Activated B cell treated with CpG ODN at 0.5 μM for 24 hours (primary cell): Measurements from ENCODE around the gene TMC3. TPM values are rescaled to one million over a fixed set of nuclear protein-coding genes. Genes with fewer than 3 reads are reported as not detected.
"Not testable (repeated sequence)": the region's sequence is repeated elsewhere in the genome, so short reads cannot be mapped to it uniquely, and the experiment has no call there.

ENCODE experiments used
- ATAC-seq: fragments of 200-7000 bp; cut with Tn5 transposase; one replicate; pipeline ENCODE4 v1.10.0; 2021; ENCODE audit warnings: low read depth, mild to moderate bottlenecking, moderate library complexity
- CTCF ChIA-PET: fragments of 350-600 bp; sonication (Branson Sonifier 250); formaldehyde crosslinking; loops from one replicate; lab custom pipeline; 2021; ENCODE audit warnings: antibody characterized with exemption; lab: Charles Lee
- POLR2A ChIA-PET: fragments of 350-600 bp; sonication (Branson Sonifier 250); formaldehyde crosslinking; loops from one replicate; lab custom pipeline; 2021; ENCODE audit warnings: antibody characterized with exemption; lab: Charles Lee
- DNase-seq: peaks from one replicate; pipeline ENCODE4 v3.0.0; 2022
- H3K27ac Mint-ChIP-seq: one replicate; pipeline ENCODE4 v1.8.0; 2020; ENCODE audit warnings: mixed read lengths
- H3K27me3 Mint-ChIP-seq: one replicate; pipeline ENCODE4 v1.8.0; 2021; ENCODE audit warnings: mixed read lengths
- H3K36me3 Mint-ChIP-seq: one replicate; pipeline ENCODE4 v1.8.0; 2021; ENCODE audit warnings: low read depth, mixed read lengths
- H3K4me1 Mint-ChIP-seq: one replicate; pipeline ENCODE4 v1.8.0; 2021; ENCODE audit warnings: mixed read lengths
- H3K4me3 Mint-ChIP-seq: one replicate; pipeline ENCODE4 v1.8.0; 2020; ENCODE audit warnings: mild to moderate bottlenecking, mixed read lengths
- H3K9me3 Mint-ChIP-seq: one replicate; pipeline ENCODE4 v1.8.0; 2020; ENCODE audit warnings: mixed read lengths
- intact Hi-C: fragments of 100-400 bp; cut with micrococcal nuclease; formaldehyde crosslinking; loops from one replicate; pipeline ENCODE4 v1.15.1; 2024
- total RNA-seq: library from RNA; stranded (reverse); gene quantifications from 2 replicates; pipeline ENCODE4 v1.2.3, GENCODE V29; 2022
- TF ChIP-seq, protein P1 (sequence below): fragments of 200-600 bp; IDR thresholded peaks from one replicate; pipeline ENCODE4 v1.8.0; 2022; ENCODE audit warnings: antibody characterized with exemption, mild to moderate bottlenecking

TMC3 gene
- total RNA-seq = not detected in 2 replicates

DNA sequence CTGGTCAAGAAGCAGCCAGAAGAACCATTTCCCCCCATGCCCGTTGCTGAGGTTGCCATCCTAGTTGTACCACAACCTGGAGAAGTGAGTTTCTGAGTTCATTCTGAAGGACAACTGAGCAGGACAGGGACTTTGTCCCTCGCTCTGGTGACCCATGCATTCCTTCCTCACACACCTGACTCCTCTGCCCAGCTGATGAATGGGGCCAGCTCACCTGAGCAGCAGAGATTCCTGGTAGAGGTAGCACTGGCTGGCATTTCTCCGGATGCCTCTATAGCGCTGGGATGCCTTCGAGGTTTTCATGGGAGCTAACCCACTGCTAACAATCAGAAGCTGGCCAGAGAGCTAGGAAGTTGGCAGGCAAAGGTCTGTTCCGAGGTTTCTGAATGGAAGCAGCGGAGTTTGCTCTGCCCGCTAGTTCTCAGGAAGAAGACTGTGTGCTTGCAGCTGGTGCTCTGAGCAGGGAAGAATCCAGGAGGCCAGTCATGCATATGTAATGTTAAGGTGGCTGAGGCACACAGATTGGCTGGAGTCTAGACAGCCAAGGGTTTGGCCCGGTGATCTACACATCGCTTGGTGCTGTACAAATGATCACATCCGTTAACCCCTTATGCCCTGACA is at the start of gene TMC3:
TSS of gene TMC3 (minus strand) at position 439 of the 621 bp plus-strand sequence. CDS start at position 303, 136 bp downstream.
- CTCF ChIA-PET = no interaction called here
- Mint-ChIP-seq H3K9me3 (no peaks in the 10 kb centered on the region), H3K27me3 (peaks cover 2% of the 10 kb centered on the region), H3K36me3 (no peaks in the 10 kb centered on the region), H3K4me3 (no peak within 1 kb of the TSS), H3K4me1 (no peaks in the 10 kb centered on the region), H3K27ac (no peak within 1 kb of the TSS)
- POLR2A ChIA-PET = no interaction called here
- DNase-seq (no peak), ATAC-seq (no peak)
- intact Hi-C loops = no loop called here
- TF ChIP-seq, protein P1, sequence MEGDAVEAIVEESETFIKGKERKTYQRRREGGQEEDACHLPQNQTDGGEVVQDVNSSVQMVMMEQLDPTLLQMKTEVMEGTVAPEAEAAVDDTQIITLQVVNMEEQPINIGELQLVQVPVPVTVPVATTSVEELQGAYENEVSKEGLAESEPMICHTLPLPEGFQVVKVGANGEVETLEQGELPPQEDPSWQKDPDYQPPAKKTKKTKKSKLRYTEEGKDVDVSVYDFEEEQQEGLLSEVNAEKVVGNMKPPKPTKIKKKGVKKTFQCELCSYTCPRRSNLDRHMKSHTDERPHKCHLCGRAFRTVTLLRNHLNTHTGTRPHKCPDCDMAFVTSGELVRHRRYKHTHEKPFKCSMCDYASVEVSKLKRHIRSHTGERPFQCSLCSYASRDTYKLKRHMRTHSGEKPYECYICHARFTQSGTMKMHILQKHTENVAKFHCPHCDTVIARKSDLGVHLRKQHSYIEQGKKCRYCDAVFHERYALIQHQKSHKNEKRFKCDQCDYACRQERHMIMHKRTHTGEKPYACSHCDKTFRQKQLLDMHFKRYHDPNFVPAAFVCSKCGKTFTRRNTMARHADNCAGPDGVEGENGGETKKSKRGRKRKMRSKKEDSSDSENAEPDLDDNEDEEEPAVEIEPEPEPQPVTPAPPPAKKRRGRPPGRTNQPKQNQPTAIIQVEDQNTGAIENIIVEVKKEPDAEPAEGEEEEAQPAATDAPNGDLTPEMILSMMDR = no peak

DNA sequence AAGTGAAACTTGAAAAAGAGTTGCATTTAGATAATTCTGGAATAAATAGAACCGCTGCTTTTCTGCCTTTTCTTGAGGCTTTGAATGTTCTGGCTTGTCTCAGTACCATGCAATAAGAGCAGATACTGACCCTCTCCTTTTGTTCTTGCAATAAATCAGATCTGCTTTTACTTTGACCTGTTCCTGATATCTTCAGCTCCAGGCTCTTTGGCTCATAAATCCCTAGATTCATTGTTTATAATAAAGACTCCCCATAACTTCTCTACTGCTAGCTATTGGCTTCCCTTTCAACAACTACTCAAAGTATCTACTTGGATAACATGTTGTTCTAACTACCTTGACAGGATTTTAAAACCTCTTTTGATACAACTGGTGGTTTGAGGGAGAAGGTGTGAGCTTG is 47.4 kb upstream of the TMC3 start:
- H3K27ac Mint-ChIP-seq = no peak overlapping the region
- H3K4me3 Mint-ChIP-seq = no peak overlapping the region
- H3K27me3 Mint-ChIP-seq = peaks cover 6% of the 10 kb centered on the region
- H3K4me1 Mint-ChIP-seq = no peaks in the 10 kb centered on the region
- DNase-seq (no peak), ATAC-seq (no peak)
- H3K9me3 Mint-ChIP-seq = no peaks in the 10 kb centered on the region
- no peaks in the 10 kb centered on the region for H3K36me3 Mint-ChIP-seq
- intact Hi-C loops = no loop called here
- TF ChIP-seq, protein P1 = no peak
- ChIA-PET CTCF (no interaction called here), POLR2A (no interaction called here)

DNA sequence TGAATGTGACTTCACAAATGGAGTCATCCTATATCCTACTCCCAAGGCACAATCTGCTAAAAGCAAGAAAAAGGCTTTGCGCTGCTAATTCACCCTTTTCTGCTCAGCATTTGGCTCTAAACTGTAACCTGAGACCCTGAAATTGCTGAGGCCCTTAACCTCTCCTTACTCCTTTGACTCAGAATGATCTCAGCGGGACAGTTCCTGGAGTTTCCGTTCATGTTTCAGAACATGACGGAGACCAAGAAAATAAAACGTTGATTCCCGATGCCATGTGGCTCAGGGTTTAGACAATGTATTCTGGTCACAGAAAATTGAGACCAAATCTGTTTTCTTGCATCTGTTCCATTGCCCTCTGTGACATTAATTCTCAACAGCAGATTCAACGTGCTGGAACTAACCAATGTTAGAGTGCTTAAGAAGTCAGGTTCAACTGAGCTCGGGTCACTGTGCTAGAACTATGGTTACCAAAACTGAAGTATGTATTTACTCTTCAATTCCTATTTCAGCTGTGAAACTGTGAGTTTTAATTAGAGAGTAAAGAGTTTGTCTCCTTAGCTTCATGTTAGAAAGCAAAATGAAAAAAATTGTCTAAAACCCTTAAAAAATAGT is 45.4 kb upstream of the TMC3 start:
- Mint-ChIP-seq H3K4me3 (no peak overlapping the region), H3K27ac (no peak overlapping the region), H3K27me3 (peaks cover 7% of the 10 kb centered on the region), H3K36me3 (no peaks in the 10 kb centered on the region), H3K4me1 (no peaks in the 10 kb centered on the region), H3K9me3 (no peaks in the 10 kb centered on the region)
- TF ChIP-seq, protein P1 = no peak
- ATAC-seq = no peak
- DNase-seq = no peak
- intact Hi-C loops = no loop called here
- ChIA-PET POLR2A (no interaction called here), CTCF (no interaction called here)

DNA sequence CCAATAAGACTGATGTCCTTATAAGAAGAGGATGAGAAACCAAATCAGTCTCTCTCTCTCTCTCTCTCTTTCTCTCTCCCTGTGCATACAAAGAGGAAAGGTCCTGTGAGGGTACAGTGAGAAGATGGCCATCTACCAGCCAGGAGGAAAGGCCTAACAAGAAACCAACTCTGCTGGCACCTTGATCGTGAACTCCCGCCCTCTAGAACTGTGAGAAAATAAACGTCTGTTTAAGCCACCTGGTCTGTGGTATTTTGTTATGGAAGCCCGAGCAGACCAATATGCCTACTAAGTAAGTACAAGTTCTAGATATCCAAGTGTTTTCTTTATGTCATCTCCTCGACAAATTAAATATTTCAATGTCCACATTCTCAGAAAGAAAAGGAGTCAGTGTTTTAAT is 44.9 kb upstream of the TMC3 start:
- Mint-ChIP-seq H3K4me1 (no peaks in the 10 kb centered on the region), H3K36me3 (no peaks in the 10 kb centered on the region), H3K27me3 (peaks cover 12% of the 10 kb centered on the region), H3K4me3 (no peak overlapping the region), H3K27ac (no peak overlapping the region), H3K9me3 (no peaks in the 10 kb centered on the region)
- intact Hi-C loops = no loop called here
- ChIA-PET CTCF (no interaction called here), POLR2A (no interaction called here)
- DNase-seq = no peak
- no peak for ATAC-seq
- TF ChIP-seq, protein P1 = no peak

DNA sequence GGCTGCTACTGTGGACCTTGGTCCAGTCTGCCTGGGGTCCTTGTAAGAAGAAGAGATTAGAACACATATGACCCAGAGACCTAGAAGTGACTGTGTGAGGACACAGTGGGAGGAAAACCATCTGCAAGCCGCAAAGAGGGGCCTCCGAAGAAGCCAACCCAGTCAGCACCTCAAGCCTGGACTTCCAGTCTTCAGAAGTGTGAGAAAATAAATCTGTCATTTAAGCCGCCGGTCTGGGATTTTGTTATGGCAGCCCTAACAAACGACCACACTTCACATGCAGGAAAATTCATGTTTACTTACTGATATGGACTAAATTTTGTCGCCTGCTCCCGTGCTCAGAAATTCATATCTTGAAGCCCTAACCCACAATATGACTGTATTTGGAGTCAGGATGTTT is 44.4 kb upstream of the TMC3 start:
- ATAC-seq (no peak), DNase-seq (no peak)
- TF ChIP-seq, protein P1 = no peak
- intact Hi-C loops = no loop called here
- no peaks in the 10 kb centered on the region for H3K9me3 Mint-ChIP-seq
- ChIA-PET CTCF (no interaction called here), POLR2A (no interaction called here)
- H3K36me3 Mint-ChIP-seq = no peaks in the 10 kb centered on the region
- H3K27me3 Mint-ChIP-seq = peaks cover 14% of the 10 kb centered on the region
- H3K4me3 Mint-ChIP-seq = no peak overlapping the region
- H3K4me1 Mint-ChIP-seq = no peaks in the 10 kb centered on the region
- H3K27ac Mint-ChIP-seq = no peak overlapping the region

DNA sequence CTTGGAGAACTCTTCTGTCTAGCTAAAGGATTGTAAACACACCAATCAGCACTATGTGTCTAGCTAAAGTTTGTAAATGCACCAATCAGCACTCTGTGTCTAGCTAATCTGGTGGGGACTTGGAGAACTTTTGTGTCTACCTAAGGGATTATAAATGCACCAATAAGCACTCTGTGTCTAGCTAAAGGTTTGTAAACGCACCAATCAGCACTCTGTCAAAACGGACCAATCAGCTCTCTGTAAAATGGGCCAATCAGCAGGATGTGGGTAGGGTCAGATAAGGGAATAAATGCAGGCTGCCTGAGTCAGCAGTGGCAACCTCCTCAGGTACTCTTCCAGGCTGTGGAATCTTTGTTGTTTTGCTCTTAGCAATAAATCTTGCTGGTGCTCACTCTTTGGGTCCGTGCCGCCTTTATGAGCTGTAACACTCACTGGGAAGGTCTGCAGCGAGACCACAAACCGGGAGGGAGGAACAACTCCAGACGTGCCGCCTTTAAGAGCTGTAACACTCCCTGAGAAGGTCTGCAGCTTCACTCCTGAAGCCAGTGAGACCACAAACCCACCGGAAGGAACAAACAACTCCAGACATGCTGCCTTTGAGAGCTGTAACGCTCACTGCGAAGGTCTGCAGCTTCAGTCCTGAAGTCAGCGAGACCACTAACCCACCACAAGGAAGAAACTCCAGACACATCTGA is 40.4 kb upstream of the TMC3 start:
- CTCF ChIA-PET, H3K27ac Mint-ChIP-seq, ATAC-seq, H3K36me3 Mint-ChIP-seq, H3K4me1 Mint-ChIP-seq, DNase-seq, POLR2A ChIA-PET, H3K4me3 Mint-ChIP-seq, intact Hi-C loops, H3K9me3 Mint-ChIP-seq: not testable (repeated sequence)
- H3K27me3 Mint-ChIP-seq = peaks cover 25% of the 10 kb centered on the region
